AG04450 (cell line): ENCODE measurements around the gene EZR. TPM values are rescaled to one million over a fixed set of nuclear protein-coding genes. Genes with fewer than 3 reads are reported as not detected.

Source experiments
- CTCF ChIA-PET: fragments of 300-600, 350-600 bp; formaldehyde crosslinking; extraction: SDS; loops from one replicate; lab custom pipeline; 2022; ENCODE audit warnings: antibody characterized with exemption, inconsistent platforms; lab: Charles Lee
- POLR2A ChIA-PET: fragments of 350-600 bp; formaldehyde crosslinking; extraction: SDS; loops from one replicate; lab custom pipeline; 2021; ENCODE audit warnings: antibody characterized with exemption, inconsistent platforms; lab: Yijun Ruan, JAX
- DNase-seq: peaks from one replicate; pipeline ENCODE4 v3.0.0-alpha.2; 2011; ENCODE audit warnings: low read depth, low spot score
- H3K27ac ChIP-seq: one replicate; pipeline ENCODE4 v1.5.1; 2012; ENCODE audit warnings: low read depth, low read length, control low read depth
- H3K27me3 ChIP-seq: one replicate; pipeline ENCODE4 v1.6.0; 2012; ENCODE audit warnings: low read length; ENCODE audit not compliant: control insufficient read depth, insufficient read depth
- H3K4me3 ChIP-seq: 2 replicates; pipeline ENCODE4 v1.5.1; 2011; ENCODE audit warnings: mild to moderate bottlenecking, low read depth, low read length, control low read depth
- H3K9me3 ChIP-seq: 2 replicates; pipeline ENCODE4 v1.5.1; 2012; ENCODE audit warnings: low read length; ENCODE audit not compliant: control insufficient read depth, insufficient read depth
- CTCF ChIP-seq: IDR thresholded peaks from 2 replicates; pipeline ENCODE4 v1.5.1; 2011; ENCODE audit warnings: low read depth, low read length, control low read depth, inconsistent platforms
- polyA minus RNA-seq: library from RNA; depleted of rRNA, polyadenylated mRNA; stranded (reverse); fragments of >200 nt; gene quantifications from 2 replicates; pipeline ENCODE4 v1.2.3, GENCODE V29; 2011; rRNA and poly(A)+ RNA removed
- polyA plus RNA-seq: library from polyadenylated mRNA; depleted of rRNA; stranded (reverse); fragments of >200 nt; gene quantifications from 2 replicates; pipeline ENCODE4 v1.2.3, GENCODE V29; 2011; rRNA removed

Gene EZR
- polyA plus RNA-seq (56.7 and 61.2 TPM in 2 replicates), polyA minus RNA-seq (58.7 and 59.5 TPM in 2 replicates)

GRCh38 chr6:158819213-158819976 is at the start of gene EZR:
TSS of gene EZR (minus strand) at chr6:158819368. CDS start at chr6:158818093, 1,275 bp downstream.
- H3K27ac ChIP-seq = peak within 1 kb of the TSS; percentile 70
- peak within 1 kb of the TSS; percentile 78 for H3K4me3 ChIP-seq
- ChIA-PET CTCF (interaction anchor here (0.6 kb wide), 1 partner anchor 74 kb away, joined by 4 read pairs; no protein-coding TSS in a partner anchor), POLR2A (interaction anchor here (0.6 to 1.3 kb wide), 4 partner anchors 23 to 128 kb away, joined by 3 to 7 read pairs (median 4); no protein-coding TSS in a partner anchor)
- H3K27me3 ChIP-seq = no peaks in the 10 kb centered on the region
- TF ChIP-seq CTCF = no peak
- no peaks in the 10 kb centered on the region for H3K9me3 ChIP-seq
- DNase-seq = no peak

GRCh38 chr6:158868122-158868480 is 48.9 kb upstream of the EZR start:
- Histone ChIP-seq H3K9me3 (no peaks in the 10 kb centered on the region), H3K27me3 (no peaks in the 10 kb centered on the region), H3K27ac (no peak overlapping the region), H3K4me3 (no peak overlapping the region)
- TF ChIP-seq CTCF = no peak
- ChIA-PET CTCF (no interaction called here), POLR2A (no interaction called here)
- no peak for DNase-seq

GRCh38 chr6:158867381-158868121 is 48.4 kb upstream of the EZR start:
- no peaks in the 10 kb centered on the region for H3K9me3 ChIP-seq
- DNase-seq = no peak
- POLR2A ChIA-PET = no interaction called here
- CTCF ChIA-PET = no interaction called here
- no peaks in the 10 kb centered on the region for H3K27me3 ChIP-seq
- H3K4me3 ChIP-seq = no peak overlapping the region
- no peak overlapping the region for H3K27ac ChIP-seq
- no peak for TF ChIP-seq CTCF

- H3K27ac ChIP-seq = no peak overlapping the region
- no peak overlapping the region for H3K4me3 ChIP-seq
- ChIA-PET CTCF (no interaction called here), POLR2A (no interaction called here)
- H3K9me3 ChIP-seq = no peaks in the 10 kb centered on the region
- TF ChIP-seq CTCF = no peak
- H3K27me3 ChIP-seq = no peaks in the 10 kb centered on the region
- no peak for DNase-seq
Observed at GRCh38 chr6:158865769-158866168, 46.6 kb upstream of the EZR start.

GRCh38 chr6:158863646-158864045 is 44.5 kb upstream of the EZR start:
- TF ChIP-seq CTCF = no peak
- H3K27ac ChIP-seq = peak overlapping the region; percentile 47

More at GRCh38 chr6:158863646-158864045, 44.5 kb upstream of the EZR start:
- H3K9me3 ChIP-seq = no peaks in the 10 kb centered on the region
- ChIA-PET CTCF (interaction anchor here (0.6 kb wide), 1 partner anchor 109 kb away, joined by 3 read pairs; no protein-coding TSS in a partner anchor), POLR2A (no interaction called here)
- no peaks in the 10 kb centered on the region for H3K27me3 ChIP-seq
- DNase-seq = no peak
- H3K4me3 ChIP-seq = no peak overlapping the region
